ENCODE measurements around the gene XYLT2. TPM values are rescaled to one million over a fixed set of nuclear protein-coding genes. Genes with fewer than 3 reads are reported as not detected.
A peak's percentile ranks its signal among the peaks of the same experiment; 100 is the strongest.
"Not testable (repeated sequence)": the region's sequence is repeated elsewhere in the genome, so short reads cannot be mapped to it uniquely, and the experiment has no call there.

XYLT2 gene
- total RNA-seq = 62.2 and 80.0 TPM in 2 replicates
- polyA plus RNA-seq = 48.8 and 60.9 TPM in 2 replicates

DNA sequence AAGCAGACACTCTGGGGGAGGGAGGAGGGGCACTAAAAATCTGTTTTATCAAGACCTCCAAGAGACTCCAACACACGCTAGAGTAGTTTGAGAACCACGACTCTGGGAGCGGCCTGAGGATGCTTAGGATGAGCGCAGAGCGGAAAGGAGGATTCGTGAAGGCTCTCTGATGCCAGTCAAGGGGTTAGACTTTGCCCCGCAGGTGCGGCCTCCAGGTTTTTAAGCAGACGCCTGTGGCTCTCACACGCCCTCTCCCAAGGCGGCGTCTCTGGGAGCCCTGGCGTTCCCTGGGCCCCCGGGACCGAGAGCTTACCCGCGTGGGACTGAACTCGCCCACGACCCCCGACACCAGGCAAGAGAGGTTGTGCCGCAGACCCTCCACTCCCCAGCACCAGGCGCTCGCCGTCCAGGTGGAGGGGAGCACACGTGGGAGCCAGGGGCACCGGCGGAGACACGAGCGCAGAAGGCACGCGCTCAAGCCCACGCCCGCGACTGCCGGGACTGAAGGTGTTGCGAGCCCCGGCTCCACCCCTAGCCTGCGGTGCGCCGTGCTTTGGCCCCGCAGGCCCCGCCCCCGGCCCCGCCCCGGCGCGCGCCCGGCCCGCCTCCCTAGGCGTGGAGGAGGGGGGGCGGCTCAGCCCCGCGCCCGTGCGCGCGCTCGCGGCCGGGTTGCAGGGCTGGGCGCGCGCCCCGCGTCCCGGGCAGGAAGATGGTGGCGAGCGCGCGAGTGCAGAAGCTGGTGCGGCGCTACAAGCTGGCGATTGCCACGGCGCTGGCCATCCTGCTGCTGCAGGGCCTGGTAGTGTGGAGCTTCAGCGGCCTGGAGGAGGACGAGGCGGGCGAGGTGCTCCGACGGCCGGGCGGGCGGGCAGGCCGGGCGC is at the start of gene XYLT2:
XYLT2 (plus strand) TSS at position 695 of the 881 bp plus-strand sequence; CDS start at position 710, 15 bp downstream.
- peaks cover 8% of the 10 kb centered on the region for H3K4me1 ChIP-seq (ENCODE audit: low read depth)
- no peaks in the 10 kb centered on the region for H3K36me3 ChIP-seq
- no peaks in the 10 kb centered on the region for H3K27me3 ChIP-seq
- H3K9me3 ChIP-seq (ENCODE audit: low read depth) = no peaks in the 10 kb centered on the region
- H3K4me3 ChIP-seq = peak within 1 kb of the TSS; percentile 86
- peak within 1 kb of the TSS; percentile 57 for H3K27ac ChIP-seq
- peak; percentile 90 to 93 for DNase-seq (ENCODE audit: low read depth in 1 of 2, low spot score in 1 of 2)
- TF ChIP-seq, protein P1, sequence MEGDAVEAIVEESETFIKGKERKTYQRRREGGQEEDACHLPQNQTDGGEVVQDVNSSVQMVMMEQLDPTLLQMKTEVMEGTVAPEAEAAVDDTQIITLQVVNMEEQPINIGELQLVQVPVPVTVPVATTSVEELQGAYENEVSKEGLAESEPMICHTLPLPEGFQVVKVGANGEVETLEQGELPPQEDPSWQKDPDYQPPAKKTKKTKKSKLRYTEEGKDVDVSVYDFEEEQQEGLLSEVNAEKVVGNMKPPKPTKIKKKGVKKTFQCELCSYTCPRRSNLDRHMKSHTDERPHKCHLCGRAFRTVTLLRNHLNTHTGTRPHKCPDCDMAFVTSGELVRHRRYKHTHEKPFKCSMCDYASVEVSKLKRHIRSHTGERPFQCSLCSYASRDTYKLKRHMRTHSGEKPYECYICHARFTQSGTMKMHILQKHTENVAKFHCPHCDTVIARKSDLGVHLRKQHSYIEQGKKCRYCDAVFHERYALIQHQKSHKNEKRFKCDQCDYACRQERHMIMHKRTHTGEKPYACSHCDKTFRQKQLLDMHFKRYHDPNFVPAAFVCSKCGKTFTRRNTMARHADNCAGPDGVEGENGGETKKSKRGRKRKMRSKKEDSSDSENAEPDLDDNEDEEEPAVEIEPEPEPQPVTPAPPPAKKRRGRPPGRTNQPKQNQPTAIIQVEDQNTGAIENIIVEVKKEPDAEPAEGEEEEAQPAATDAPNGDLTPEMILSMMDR (IDR thresholded peaks at IDR 0.05; ENCODE audit: low read depth, low read length) = no peak

DNA sequence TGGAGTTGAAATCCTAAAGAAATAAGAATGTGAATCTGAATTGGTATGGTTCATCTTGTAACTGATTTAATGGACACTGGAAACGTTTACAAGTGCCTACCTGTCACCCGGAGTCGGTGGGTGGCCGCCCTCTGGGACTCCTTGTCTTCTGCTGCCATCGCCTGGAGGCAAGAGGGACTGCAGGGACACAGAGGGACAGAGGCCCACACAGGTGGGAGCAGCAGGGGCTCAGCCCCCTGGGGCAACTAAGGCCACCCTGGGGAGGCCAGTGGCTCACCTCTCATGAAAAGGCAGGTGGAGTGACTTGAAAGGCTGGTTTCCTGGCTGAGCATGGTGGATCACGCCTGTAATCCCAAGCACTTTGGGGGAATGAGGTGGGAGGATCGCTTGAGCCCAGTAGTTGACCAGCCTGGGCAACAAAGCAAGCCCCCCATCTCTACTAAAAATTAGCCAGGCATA is 48.5 kb upstream of the XYLT2 start:
- Histone ChIP-seq H3K9me3 (ENCODE audit: low read depth) (no peaks in the 10 kb centered on the region), H3K4me3 (no peak overlapping the region), H3K36me3 (no peaks in the 10 kb centered on the region), H3K4me1 (ENCODE audit: low read depth) (peaks cover 3% of the 10 kb centered on the region), H3K27me3 (no peaks in the 10 kb centered on the region), H3K27ac (no peak overlapping the region)
- peak; percentile 76 to 77 for DNase-seq (ENCODE audit: low read depth in 1 of 2, low spot score in 1 of 2)
- TF ChIP-seq, protein P1 (IDR thresholded peaks at IDR 0.05; ENCODE audit: low read depth, low read length) = peak; percentile 67

DNA sequence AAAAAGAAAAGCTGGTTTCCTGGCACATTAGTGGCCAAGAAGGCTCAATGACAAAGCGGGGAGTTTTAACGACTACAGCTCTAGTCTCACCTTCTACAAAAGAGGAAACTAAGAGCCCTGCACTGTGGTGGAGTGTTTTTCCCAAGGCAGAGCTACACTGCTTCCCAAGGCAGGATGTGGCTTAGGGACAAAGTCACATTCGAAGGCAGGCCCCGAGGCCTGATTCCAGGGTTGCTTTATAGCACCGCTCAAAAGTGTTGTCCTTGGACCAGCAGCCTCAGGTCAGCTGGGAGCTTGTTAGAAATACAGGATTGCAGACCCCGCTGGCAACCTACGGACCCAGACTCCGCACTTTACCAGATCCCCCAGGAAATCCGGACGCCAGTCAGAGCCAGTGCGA is 47.9 kb upstream of the XYLT2 start:
- Histone ChIP-seq H3K27me3 (no peaks in the 10 kb centered on the region), H3K9me3 (ENCODE audit: low read depth) (no peaks in the 10 kb centered on the region), H3K4me1 (ENCODE audit: low read depth) (peaks cover 3% of the 10 kb centered on the region), H3K27ac (peak overlapping the region; percentile 48), H3K36me3 (no peaks in the 10 kb centered on the region), H3K4me3 (no peak overlapping the region)
- TF ChIP-seq, protein P1 (IDR thresholded peaks at IDR 0.05; ENCODE audit: low read depth, low read length) = no peak
- DNase-seq (ENCODE audit: low read depth in 1 of 2, low spot score in 1 of 2) = no peak

DNA sequence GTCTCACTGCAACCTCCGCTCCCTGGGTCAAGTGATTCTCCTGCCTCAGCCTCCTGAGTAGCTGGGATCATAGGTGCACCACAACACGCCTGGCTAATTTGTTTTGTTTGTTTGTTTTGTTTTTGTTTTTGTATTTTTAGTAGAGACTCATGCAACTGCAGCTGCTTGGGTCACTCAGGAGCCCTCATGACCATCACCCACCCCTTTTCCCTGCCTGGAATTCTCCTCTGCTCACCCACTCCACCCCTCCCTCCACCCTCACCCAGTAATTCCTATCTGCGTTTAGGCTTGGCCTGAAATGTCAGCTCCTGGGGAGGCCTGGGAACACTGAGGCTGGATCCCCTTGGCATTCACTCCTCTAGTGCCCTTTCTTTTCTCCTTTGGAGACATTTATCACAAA is 46.1 kb upstream of the XYLT2 start:
- no peaks in the 10 kb centered on the region for H3K9me3 ChIP-seq (ENCODE audit: low read depth)
- peaks cover 3% of the 10 kb centered on the region for H3K4me1 ChIP-seq (ENCODE audit: low read depth)
- H3K27ac ChIP-seq = no peak overlapping the region
- no peak overlapping the region for H3K4me3 ChIP-seq
- H3K27me3 ChIP-seq = no peaks in the 10 kb centered on the region
- DNase-seq (ENCODE audit: low read depth in 1 of 2, low spot score in 1 of 2) = no peak
- TF ChIP-seq, protein P1 (IDR thresholded peaks at IDR 0.05; ENCODE audit: low read depth, low read length) = no peak
- H3K36me3 ChIP-seq = no peaks in the 10 kb centered on the region

DNA sequence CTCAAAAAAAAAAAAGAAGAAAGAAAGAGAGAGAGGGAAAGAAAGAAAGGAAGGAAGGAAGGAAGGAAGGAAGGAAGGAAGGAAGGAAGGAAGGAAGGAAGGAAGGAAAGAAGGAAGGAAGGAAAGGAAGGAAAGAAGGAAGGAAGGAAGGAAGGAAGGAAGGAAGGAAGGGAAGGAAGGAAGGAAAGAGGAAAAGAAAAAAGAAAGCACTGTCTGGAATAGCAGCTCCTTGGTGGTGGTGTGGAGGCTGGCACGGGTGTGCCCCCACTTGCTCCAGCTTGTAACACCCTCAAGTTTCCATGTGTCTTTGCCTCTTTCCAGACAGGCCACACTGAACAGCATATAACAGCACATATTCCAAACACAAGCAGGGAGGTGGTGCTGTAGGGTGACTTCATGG is 45.1 kb upstream of the XYLT2 start:
- DNase-seq (ENCODE audit: low read depth in 1 of 2, low spot score in 1 of 2); H3K4me1 ChIP-seq (ENCODE audit: low read depth); H3K4me3 ChIP-seq: not testable (repeated sequence)

More for the DNA sequence above, 45.1 kb upstream of the XYLT2 start:
- not testable (repeated sequence) for H3K27me3 ChIP-seq; H3K9me3 ChIP-seq (ENCODE audit: low read depth); H3K27ac ChIP-seq; H3K36me3 ChIP-seq
